K562 (cell line): ENCODE data around the gene PTPN18. TPM values are rescaled to one million over a fixed set of nuclear protein-coding genes. Genes with fewer than 3 reads are reported as not detected.

ENCODE experiments used
- ATAC-seq: fragments of 200-7000 bp; cut with Tn5 transposase; 3 replicates; pipeline ENCODE4 v1.9.1; 2020; ENCODE audit warnings: moderate library complexity
- BruUV-seq: library from RNA; stranded (reverse); fragments of 400-500 nt; replicated peaks from 2 replicates; lab custom pipeline; 2021; lab: Mats Ljungman, UMichigan
- CTCF ChIA-PET: fragments of 300-600 bp; formaldehyde crosslinking; extraction: SDS; loops from one replicate; lab custom pipeline; 2021; ENCODE audit warnings: low intra/inter-chr PET ratio; lab: Yijun Ruan, JAX
- POLR2A ChIA-PET: fragments of 300-600, 350-650 bp; sonication (Branson Sonifier 250); formaldehyde crosslinking; extraction: SDS; loops from one replicate; lab custom pipeline; 2021; ENCODE audit warnings: antibody characterized with exemption, inconsistent platforms; lab: Yijun Ruan, JAX
- DNase-seq, 4 experiments: peaks; one replicate each; pipeline versions ENCODE4 v3.0.0 to v3.0.0-alpha.2; 2011 to 2018; ENCODE audit warnings: low spot score in 3 of 4, mixed read lengths in 3 of 4; ENCODE audit errors: extremely low read depth in 1 of 4
- FAIRE-seq: peaks from 2 replicates; lab custom pipeline; 2011; peaks lifted over from hg19 to GRCh38; lab: Jason Lieb, UNC
- H2AFZ ChIP-seq: 2 replicates; pipeline ENCODE4 v1.6.0; 2011; ENCODE audit warnings: low read depth, low read length, control low read depth, inconsistent platforms
- H3K27ac ChIP-seq: fragments of 200-600 bp; 3 replicates; pipeline ENCODE4 v1.8.0; 2011; ENCODE audit warnings: low read depth, mild to moderate bottlenecking, control low read depth, inconsistent platforms, low read length, moderate library complexity, mixed read lengths; ENCODE audit errors: extremely low read depth
- H3K27me3 ChIP-seq, 2 experiments: fragments of 300-600 bp in 1 of 2; 2 replicates in 1 of 2; 3 replicates in 1 of 2; pipeline versions ENCODE4 v1.6.0 to v1.8.0; 2011; ENCODE audit warnings: inconsistent platforms in 2 of 2, low read length in 2 of 2, mild to moderate bottlenecking in 1 of 2, mixed read lengths in 1 of 2, moderate library complexity in 1 of 2; ENCODE audit not compliant: control insufficient read depth in 2 of 2, insufficient read depth in 2 of 2
- H3K36me3 ChIP-seq: fragments of 300-600 bp; 3 replicates; pipeline ENCODE4 v1.8.0; 2011; ENCODE audit warnings: mild to moderate bottlenecking, low read length, inconsistent platforms; ENCODE audit not compliant: control insufficient read depth, insufficient read depth
- H3K4me1 ChIP-seq, 2 experiments: fragments of 200-600 bp in 1 of 2; replicated peaks in 1 of 2; 2 replicates in 1 of 2; 3 replicates in 1 of 2; pipeline versions ENCODE4 v1.5.1 to v1.8.0; 2011; ENCODE audit warnings: inconsistent platforms in 2 of 2, low read length in 2 of 2, mild to moderate bottlenecking in 1 of 2, mixed read lengths in 1 of 2, moderate library complexity in 1 of 2; ENCODE audit not compliant: control insufficient read depth in 2 of 2, insufficient read depth in 2 of 2
- H3K4me2 ChIP-seq: 2 replicates; pipeline ENCODE4 v1.6.1; 2011; ENCODE audit warnings: low read length, control low read depth, inconsistent platforms, mixed read lengths; ENCODE audit not compliant: insufficient read depth
- H3K4me3 ChIP-seq: fragments of 200-600 bp; sonication (generic), shearing (Covaris generic); 2 replicates; pipeline ENCODE4 v1.5.1; 2016; ENCODE audit warnings: control low read depth, inconsistent platforms
- H3K79me2 ChIP-seq: fragments of 200-600 bp; 3 replicates; pipeline ENCODE4 v1.8.0; 2011; ENCODE audit warnings: low read length, inconsistent platforms; ENCODE audit not compliant: control insufficient read depth, insufficient read depth
- H3K9ac ChIP-seq, 2 experiments: 2 replicates each; pipeline versions ENCODE4 v1.6.0 to v1.6.1; 2011; ENCODE audit warnings: low read depth in 2 of 2, low read length in 2 of 2, control low read depth in 1 of 2, inconsistent platforms in 1 of 2, mild to moderate bottlenecking in 1 of 2, mixed read lengths in 1 of 2; ENCODE audit not compliant: insufficient read depth in 1 of 2
- H3K9me1 ChIP-seq: one replicate; pipeline ENCODE4 v1.6.0; 2011; ENCODE audit warnings: inconsistent platforms, mild to moderate bottlenecking, low read length, moderate library complexity; ENCODE audit not compliant: control insufficient read depth, insufficient read depth
- H3K9me3 ChIP-seq: replicated peaks from 2 replicates; pipeline ENCODE4 v1.5.1; 2011; ENCODE audit warnings: low read depth, low read length, inconsistent platforms; ENCODE audit not compliant: control insufficient read depth, insufficient read depth
- H4K20me1 ChIP-seq: replicated peaks from 2 replicates; pipeline ENCODE4 v1.6.1; 2011; ENCODE audit warnings: low read length, inconsistent platforms, mixed read lengths; ENCODE audit not compliant: control insufficient read depth, insufficient read depth
- FOXJ3 ChIP-seq: sonication (generic); formaldehyde crosslinking; IDR thresholded peaks from 2 replicates; pipeline ENCODE4 v1.4.0; 2020; ENCODE audit warnings: mild to moderate bottlenecking, missing genetic modification reagents
- REST ChIP-seq, 2 experiments: fragments of 450-650 bp; formaldehyde crosslinking in 1 of 2; IDR thresholded peaks; 2 replicates each; pipeline versions ENCODE4 v1.4.0 to v1.6.1; 2014 to 2020; ENCODE audit warnings: mild to moderate bottlenecking in 2 of 2, borderline replicate concordance in 1 of 2, low read depth in 1 of 2
- WGBS: fragments of 100-300 bp; shearing (Covaris generic); methylation state at CpG from one replicate; pipeline ENCODE4 v1.1.6; 2016; ENCODE audit warnings: low coverage, mixed read lengths; ENCODE audit not compliant: insufficient coverage; ENCODE audit errors: missing lambda C conversion rate; 5-methylcytosine and 5-hydroxymethylcytosine counted together
- in situ Hi-C: fragments of 300-500 bp; cut with MboI; formaldehyde crosslinking; loops from 4 replicates; pipeline ENCODE4 v1.15.0; 2018; ENCODE audit warnings: inconsistent platforms, mixed read lengths
- intact Hi-C: fragments of 100-400 bp; cut with micrococcal nuclease; formaldehyde crosslinking; loops from 2 replicates; pipeline ENCODE4 v1.14.2; 2022
- polyA plus RNA-seq, 8 experiments: library from polyadenylated mRNA; depleted of rRNA in 4 of 8; stranded (reverse) in 5 of 8; unstranded in 3 of 8; fragments of >200 nt; fragmentation: Nextera tagmentation in 2 of 8; fragmentation: Illumina TruSeq in 1 of 8; extraction: Ambion mirVana in 2 of 8; extraction: Trizol in 1 of 8; gene quantifications; 2 replicates each; pipeline versions ENCODE4 v1.2.1 to v1.2.3, GENCODE V29; 2011 to 2014; ENCODE audit warnings: inconsistent platforms in 1 of 8, missing spikeins in 1 of 8
- total RNA-seq, 7 experiments: library from RNA; depleted of rRNA in 6 of 7; stranded (reverse); fragments of >200 nt in 6 of 7; fragmentation: Illumina TruSeq in 2 of 7; extraction: Trizol in 2 of 7; gene quantifications; 2 replicates each; pipeline versions ENCODE4 v1.2.1 to v1.2.3, GENCODE V29; 2011 to 2021; ENCODE audit warnings: low replicate concordance in 1 of 7

PTPN18 gene
- total and polyA plus RNA-seq, 9 of the 15 experiments (the other 6 are each of a cell fraction or from before 2014, with no cell fraction given) = 11.6 to 90.7 (median 49.6) TPM

- ATAC-seq (peak; percentile 76), FAIRE-seq (peak; percentile 83), DNase-seq (peak; percentile 75 to 80 (median 78))
- Histone ChIP-seq H4K20me1 (no peaks in the 10 kb centered on the region), H3K4me1 (peaks cover 15% of the 10 kb centered on the region in 2 experiments; a peak in 4 of 5 replicates), H3K9me3 (no peaks in the 10 kb centered on the region), H3K27me3 (peaks cover 4 to 13% of the 10 kb centered on the region in 2 experiments; a peak in 4 of 5 replicates), H3K9me1 (no peaks in the 10 kb centered on the region), H3K4me2 (peak overlapping the region; percentile 57), H3K36me3 (no peaks in the 10 kb centered on the region), H2AFZ (peak overlapping the region; percentile 88), H3K4me3 (no peak overlapping the region), H3K9ac (peak overlapping the region; percentile 8 to 41; a peak in 2 of 4 replicates), H3K79me2 (no peaks in the 10 kb centered on the region), H3K27ac (no peak overlapping the region)
- intact Hi-C loops = loop anchor here (1.0 to 2.0 kb wide), 3 partner anchors 44 to 1003 kb away; no protein-coding TSS in a partner anchor
- CTCF ChIA-PET = interaction anchor here (1.6 kb wide), 1 partner anchor 150 kb away, joined by 6 read pairs; the partner anchor contains the start of genes MZT2B and SMPD4
- POLR2A ChIA-PET = interaction anchor here (0.6 to 1.2 kb wide), 4 partner anchors 16 to 396 kb away, joined by 3 to 4 read pairs (median 4); partner anchors contain the start of gene SMPD4
- in situ Hi-C loops = loop anchor here (25.0 kb wide), 2 partner anchors 905 to 1180 kb away; no protein-coding TSS in a partner anchor
- WGBS = 34% methylated on average over 27 of the region's 29 CpGs
- no TSS peak for BruUV-seq
- TF ChIP-seq FOXJ3 (no peak), REST (IDR thresholded peaks at IDR 0.05; ENCODE audit: borderline replicate concordance) (peak; percentile 84; the same call in 1 of the 2 replicates), REST (CRISPR knock-in tag; IDR thresholded peaks at IDR 0.05; ENCODE audit: low read depth) (no peak)
These were observed 23.4 kb upstream of the PTPN18 start for GRCh38 chr2:130332271-130333073.
